ENCODE data around the gene PIH1D2. TPM values are rescaled to one million over a fixed set of nuclear protein-coding genes. Genes with fewer than 3 reads are reported as not detected.

The PIH1D2 gene
- total and polyA plus RNA-seq, 2 donors (not counting 3 experiments of a cell fraction or from before 2014, with no cell fraction given), result 0.51 to 1.3 TPM

DNA sequence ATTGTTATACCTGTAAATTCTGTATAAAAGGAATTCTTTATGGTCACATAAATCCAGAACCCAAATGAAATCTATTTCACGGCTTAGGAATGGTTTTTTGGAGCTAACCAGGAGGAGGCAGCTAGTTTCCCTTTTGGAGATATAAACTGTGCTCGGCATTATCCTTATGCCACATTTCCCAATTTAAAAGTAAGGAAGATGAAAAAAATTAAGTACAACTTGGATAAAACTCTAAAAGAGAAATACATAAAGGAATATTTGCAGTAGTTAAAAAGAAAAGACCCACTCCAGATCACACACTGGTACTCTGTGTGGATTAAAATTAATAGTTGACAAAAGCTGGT is 30.9 kb downstream of the PIH1D2 start:
- POLR2A ChIA-PET, result no interaction called here
- CTCF ChIA-PET, result interaction anchor here (1.0 to 1.5 kb wide), 4 partner anchors 11 to 39 kb away, joined by 3 to 5 read pairs (median 4); no protein-coding TSS in a partner anchor
- no peak overlapping the region for H3K4me3 ChIP-seq (replicated peaks in 1 of 3; ENCODE audit: insufficient read depth in 1 of 3, low read depth in 1 of 3, low read length in 3 of 3)
- H3K9me3 ChIP-seq (replicated peaks; ENCODE audit: control insufficient read depth, insufficient read depth, low read length), result no peaks in the 10 kb centered on the region
- no peaks in the 10 kb centered on the region for H4K20me1 ChIP-seq (replicated peaks; ENCODE audit: control insufficient read depth, extremely low read depth, insufficient read depth, low read length)
- FAIRE-seq, result no peak
- peak overlapping the region; percentile 7 for H3K27ac ChIP-seq (ENCODE audit: insufficient read depth, low read depth, low read length)
- no peaks in the 10 kb centered on the region for H3K9me1 ChIP-seq (replicated peaks; ENCODE audit: control insufficient read depth, extremely low read depth, insufficient read depth, low read length)
- peaks cover 6 to 12% of the 10 kb centered on the region in 2 experiments for H3K36me3 ChIP-seq (ENCODE audit: control insufficient read depth in 2 of 2, extremely low read depth in 1 of 2, insufficient read depth in 2 of 2, low read length in 2 of 2)
- peaks cover 2% of the 10 kb centered on the region for H3K79me2 ChIP-seq (ENCODE audit: control insufficient read depth, insufficient read depth, low read length)
- dilution Hi-C loops (cut with MboI; ENCODE audit: extremely low pct_ligation_motif_present, low sequenced_read_pairs), result no loop called here
- no peak for DNase-seq (ENCODE audit: low read depth, low spot score)
- BruUV-seq (replicated peaks), result no TSS peak
- no peak overlapping the region for H3K9ac ChIP-seq (replicated peaks; ENCODE audit: extremely low read depth, insufficient read depth, low read length)
- no peaks in the 10 kb centered on the region for H3K27me3 ChIP-seq (ENCODE audit: control insufficient read depth in 2 of 2, insufficient read depth in 2 of 2, low read length in 2 of 2)
- no peak overlapping the region for H2AFZ ChIP-seq (ENCODE audit: low read depth, low read length)
- no peak for TF ChIP-seq EZH2 (IDR thresholded peaks at IDR 0.05; ENCODE audit: borderline replicate concordance, low read depth, low read length, severe bottlenecking)
- no peak for TF ChIP-seq POLR2AphosphoS5 (IDR thresholded peaks at IDR 0.05; ENCODE audit: insufficient read depth, low read depth, low read length)
- no peak for TF ChIP-seq POLR2A (IDR thresholded peaks at IDR 0.05; ENCODE audit: low read depth, low read length)
- TF ChIP-seq FOS (IDR thresholded peaks at IDR 0.05; ENCODE audit: borderline replicate concordance, insufficient read depth, low read length), result no peak
- TF ChIP-seq, protein P1, sequence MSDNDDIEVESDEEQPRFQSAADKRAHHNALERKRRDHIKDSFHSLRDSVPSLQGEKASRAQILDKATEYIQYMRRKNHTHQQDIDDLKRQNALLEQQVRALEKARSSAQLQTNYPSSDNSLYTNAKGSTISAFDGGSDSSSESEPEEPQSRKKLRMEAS (IDR thresholded peaks at IDR 0.05; ENCODE audit: insufficient read depth, insufficient read length), result no peak
- H3K4me2 ChIP-seq (ENCODE audit: insufficient read depth, low read length), result peak overlapping the region; percentile 12
- intact Hi-C loops (cut with micrococcal nuclease), result no loop called here
- H3K4me1 ChIP-seq (ENCODE audit: control insufficient read depth, extremely low read depth, insufficient read depth, low read length), result peaks cover 14% of the 10 kb centered on the region

DNA sequence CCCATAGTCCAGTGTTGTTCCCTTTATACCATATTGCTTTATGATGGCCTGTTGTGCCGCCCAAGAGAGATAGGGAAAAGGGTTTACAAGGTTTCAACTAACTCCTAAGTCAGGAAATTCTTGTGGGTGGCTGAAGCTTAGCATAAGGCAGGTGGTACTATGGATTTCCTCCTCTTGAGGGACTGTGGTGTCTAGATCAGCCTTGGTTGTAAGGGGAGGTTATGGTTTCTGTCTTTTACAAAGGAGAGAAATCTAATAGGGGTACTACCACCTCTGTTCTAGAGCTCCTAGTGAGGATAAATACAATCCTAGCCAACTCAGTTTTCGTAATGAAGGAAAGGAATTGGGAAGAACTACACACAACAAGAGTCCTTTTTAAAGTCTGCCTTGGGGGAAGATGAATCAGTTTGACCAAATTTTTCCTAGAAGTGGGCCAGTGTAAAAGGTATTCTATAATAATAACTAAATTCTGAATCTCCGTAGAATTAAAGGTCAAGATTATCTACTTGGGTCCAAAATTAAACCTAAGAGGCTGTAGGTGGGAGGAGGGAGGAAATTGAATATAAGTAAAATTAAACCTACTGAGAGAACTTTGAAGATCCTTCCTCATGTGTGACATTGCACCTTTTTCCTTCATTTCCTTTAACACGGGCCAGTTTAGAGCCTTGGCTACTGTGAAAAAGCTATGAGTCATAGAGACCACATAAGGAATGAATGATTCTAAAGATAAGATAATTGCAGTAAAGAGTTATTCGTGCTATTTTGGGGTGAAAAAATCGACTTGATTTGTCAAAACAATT is 31.5 kb downstream of the PIH1D2 start:
- H3K4me2 ChIP-seq (ENCODE audit: insufficient read depth, low read length), result peak overlapping the region; percentile 12
- CTCF ChIA-PET, result interaction anchor here (1.0 to 1.5 kb wide), 4 partner anchors 12 to 40 kb away, joined by 3 to 5 read pairs (median 4); no protein-coding TSS in a partner anchor

More for the DNA sequence above, 31.5 kb downstream of the PIH1D2 start:
- intact Hi-C loops (cut with micrococcal nuclease), result no loop called here
- peaks cover 7 to 15% of the 10 kb centered on the region in 2 experiments for H3K36me3 ChIP-seq (ENCODE audit: control insufficient read depth in 2 of 2, extremely low read depth in 1 of 2, insufficient read depth in 2 of 2, low read length in 2 of 2)
- peak; percentile 67 for DNase-seq (ENCODE audit: low read depth, low spot score)
- TF ChIP-seq, protein P2, sequence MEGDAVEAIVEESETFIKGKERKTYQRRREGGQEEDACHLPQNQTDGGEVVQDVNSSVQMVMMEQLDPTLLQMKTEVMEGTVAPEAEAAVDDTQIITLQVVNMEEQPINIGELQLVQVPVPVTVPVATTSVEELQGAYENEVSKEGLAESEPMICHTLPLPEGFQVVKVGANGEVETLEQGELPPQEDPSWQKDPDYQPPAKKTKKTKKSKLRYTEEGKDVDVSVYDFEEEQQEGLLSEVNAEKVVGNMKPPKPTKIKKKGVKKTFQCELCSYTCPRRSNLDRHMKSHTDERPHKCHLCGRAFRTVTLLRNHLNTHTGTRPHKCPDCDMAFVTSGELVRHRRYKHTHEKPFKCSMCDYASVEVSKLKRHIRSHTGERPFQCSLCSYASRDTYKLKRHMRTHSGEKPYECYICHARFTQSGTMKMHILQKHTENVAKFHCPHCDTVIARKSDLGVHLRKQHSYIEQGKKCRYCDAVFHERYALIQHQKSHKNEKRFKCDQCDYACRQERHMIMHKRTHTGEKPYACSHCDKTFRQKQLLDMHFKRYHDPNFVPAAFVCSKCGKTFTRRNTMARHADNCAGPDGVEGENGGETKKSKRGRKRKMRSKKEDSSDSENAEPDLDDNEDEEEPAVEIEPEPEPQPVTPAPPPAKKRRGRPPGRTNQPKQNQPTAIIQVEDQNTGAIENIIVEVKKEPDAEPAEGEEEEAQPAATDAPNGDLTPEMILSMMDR (IDR thresholded peaks at IDR 0.05; ENCODE audit: extremely low read depth in 1 of 2, insufficient read depth in 1 of 2, low read depth in 1 of 2, low read length in 2 of 2), result no peak
- TF ChIP-seq GATA2 (IDR thresholded peaks at IDR 0.05; ENCODE audit: insufficient read depth, insufficient read length, low read depth, low read length) (peak; percentile 71), POLR2A (IDR thresholded peaks at IDR 0.05; ENCODE audit: low read depth, low read length) (no peak), MYC (IDR thresholded peaks at IDR 0.05; ENCODE audit: low read depth, low read length) (no peak), JUN (IDR thresholded peaks at IDR 0.05; ENCODE audit: borderline replicate concordance, insufficient read depth, insufficient read length, low read depth) (peak; percentile 65), EZH2 (IDR thresholded peaks at IDR 0.05; ENCODE audit: borderline replicate concordance, low read depth, low read length, severe bottlenecking) (no peak), FOS (IDR thresholded peaks at IDR 0.05; ENCODE audit: borderline replicate concordance, insufficient read depth, low read length) (peak; percentile 69)
- H3K27ac ChIP-seq (ENCODE audit: insufficient read depth, low read depth, low read length), result peak overlapping the region; percentile 2
- H3K4me1 ChIP-seq (ENCODE audit: control insufficient read depth, extremely low read depth, insufficient read depth, low read length), result peaks cover 14% of the 10 kb centered on the region
- H3K4me3 ChIP-seq (replicated peaks in 1 of 3; ENCODE audit: insufficient read depth in 1 of 3, low read depth in 1 of 3, low read length in 3 of 3), result no peak overlapping the region
- no peaks in the 10 kb centered on the region for H3K27me3 ChIP-seq (ENCODE audit: control insufficient read depth in 2 of 2, insufficient read depth in 2 of 2, low read length in 2 of 2)
- no TSS peak for BruUV-seq (replicated peaks)
- dilution Hi-C loops (cut with MboI; ENCODE audit: extremely low pct_ligation_motif_present, low sequenced_read_pairs), result no loop called here
- no peak overlapping the region for H3K9ac ChIP-seq (replicated peaks; ENCODE audit: extremely low read depth, insufficient read depth, low read length)
- H3K79me2 ChIP-seq (ENCODE audit: control insufficient read depth, insufficient read depth, low read length), result peaks cover 2% of the 10 kb centered on the region
- H3K9me3 ChIP-seq (replicated peaks; ENCODE audit: control insufficient read depth, insufficient read depth, low read length), result no peaks in the 10 kb centered on the region
- no peak overlapping the region for H2AFZ ChIP-seq (ENCODE audit: low read depth, low read length)
- POLR2A ChIA-PET, result no interaction called here
- FAIRE-seq, result peak; percentile 90
- no peaks in the 10 kb centered on the region for H3K9me1 ChIP-seq (replicated peaks; ENCODE audit: control insufficient read depth, extremely low read depth, insufficient read depth, low read length)
- H4K20me1 ChIP-seq (replicated peaks; ENCODE audit: control insufficient read depth, extremely low read depth, insufficient read depth, low read length), result no peaks in the 10 kb centered on the region

All from endothelial cell of umbilical vein (primary cell).